ENCODE measurements around the gene PCDH15. TPM values are rescaled to one million over a fixed set of nuclear protein-coding genes. Genes with fewer than 3 reads are reported as not detected.

Gene PCDH15
- total and polyA plus RNA-seq, 2 of the 4 experiments (the other 2 are of a cell fraction), result not detected

DNA sequence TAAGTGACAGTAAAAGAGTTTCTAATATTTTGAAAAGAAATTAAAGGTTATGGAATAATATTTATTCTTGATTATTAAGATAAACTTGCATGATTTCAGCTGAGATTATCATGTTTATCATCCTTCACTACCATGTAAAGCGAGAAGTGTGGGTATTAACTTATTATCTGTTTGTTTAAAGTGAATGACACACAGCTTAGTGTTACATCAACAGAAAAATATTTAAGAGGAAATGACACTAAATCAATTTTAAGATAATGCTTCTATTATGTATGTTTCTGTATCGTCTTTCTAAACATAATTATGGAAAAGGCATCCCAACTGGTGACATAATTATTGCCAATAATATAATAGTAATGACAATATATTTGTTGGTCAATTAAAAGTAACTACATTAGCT lies 213.1 kb downstream of the PCDH15 start:
- Histone ChIP-seq H4K91ac (ENCODE audit: insufficient read depth, low read depth, low read length) (no peak overlapping the region), H2BK5ac (ENCODE audit: low read depth, low read length, poor library complexity, severe bottlenecking) (no peak overlapping the region), H3K4me1 (ENCODE audit: control insufficient read depth, insufficient read depth, low read length) (no peaks in the 10 kb centered on the region), H3K27me3 (ENCODE audit: control insufficient read depth, insufficient read depth, low read length) (no peaks in the 10 kb centered on the region), H3K36me3 (ENCODE audit: control insufficient read depth, insufficient read depth, low read length) (no peaks in the 10 kb centered on the region), H2BK15ac (ENCODE audit: low read depth, low read length) (no peak overlapping the region), H3K23ac (ENCODE audit: low read depth, low read length) (no peak overlapping the region), H3K9me3 (ENCODE audit: control insufficient read depth, insufficient read depth, low read length) (no peaks in the 10 kb centered on the region), H3K9me1 (ENCODE audit: insufficient read depth, low read length) (no peaks in the 10 kb centered on the region), H3K9ac (ENCODE audit: low read depth, low read length) (no peak overlapping the region), H2AFZ (replicated peaks; ENCODE audit: low read length, poor library complexity) (no peak overlapping the region), H3K56ac (ENCODE audit: extremely low read depth, insufficient read depth, low read length) (no peak overlapping the region), H3K4ac (ENCODE audit: low read depth, low read length) (no peak overlapping the region), H4K5ac (ENCODE audit: low read depth, low read length) (no peak overlapping the region), H3K4me3 (ENCODE audit: insufficient read depth, low read depth, low read length) (no peak overlapping the region), H4K8ac (ENCODE audit: low read depth in 2 of 2, low read length in 2 of 2) (no peak overlapping the region), H3K79me1 (ENCODE audit: low read depth in 1 of 2, low read length in 2 of 2) (no peaks in the 10 kb centered on the region), H2AK9ac (replicated peaks; ENCODE audit: low read depth, low read length, poor library complexity) (no peak overlapping the region), H2AK5ac (ENCODE audit: low read depth, low read length) (no peak overlapping the region), H2BK20ac (ENCODE audit: low read depth, low read length) (no peak overlapping the region), H3K18ac (ENCODE audit: low read depth, low read length) (no peak overlapping the region), H3K4me2 (ENCODE audit: low read depth, low read length) (no peak overlapping the region), H3K14ac (replicated peaks; ENCODE audit: low read depth, low read length) (no peak overlapping the region), H3K27ac (ENCODE audit: insufficient read depth, low read length) (no peak overlapping the region), H4K20me1 (ENCODE audit: insufficient read depth, low read length) (no peaks in the 10 kb centered on the region), H2BK120ac (ENCODE audit: low read depth, low read length) (no peak overlapping the region)
- TF ChIP-seq MAFK (IDR thresholded peaks at IDR 0.05; ENCODE audit: low read depth, low read length) (no peak), CEBPB (IDR thresholded peaks at IDR 0.05; ENCODE audit: low read depth, low read length) (no peak), CHD1 (IDR thresholded peaks at IDR 0.05; ENCODE audit: low read depth, low read length) (no peak), FOS (IDR thresholded peaks at IDR 0.05; ENCODE audit: low read depth, low read length) (no peak), MXI1 (IDR thresholded peaks at IDR 0.05; ENCODE audit: borderline replicate concordance, low read depth, low read length) (no peak), POLR2A (IDR thresholded peaks at IDR 0.05; ENCODE audit: low read depth, low read length) (no peak), RAD21 (IDR thresholded peaks at IDR 0.05; ENCODE audit: low read length) (no peak), MAZ (IDR thresholded peaks at IDR 0.05; ENCODE audit: borderline replicate concordance, low read depth, low read length) (no peak), RFX5 (IDR thresholded peaks at IDR 0.05; ENCODE audit: low read depth, low read length) (no peak), SMC3 (IDR thresholded peaks at IDR 0.05; ENCODE audit: low read depth, low read length) (no peak), NFE2L2 (IDR thresholded peaks at IDR 0.05; ENCODE audit: low read depth, low read length) (no peak), BHLHE40 (IDR thresholded peaks at IDR 0.05; ENCODE audit: low read depth, low read length) (no peak)
- TF ChIP-seq, protein P1, sequence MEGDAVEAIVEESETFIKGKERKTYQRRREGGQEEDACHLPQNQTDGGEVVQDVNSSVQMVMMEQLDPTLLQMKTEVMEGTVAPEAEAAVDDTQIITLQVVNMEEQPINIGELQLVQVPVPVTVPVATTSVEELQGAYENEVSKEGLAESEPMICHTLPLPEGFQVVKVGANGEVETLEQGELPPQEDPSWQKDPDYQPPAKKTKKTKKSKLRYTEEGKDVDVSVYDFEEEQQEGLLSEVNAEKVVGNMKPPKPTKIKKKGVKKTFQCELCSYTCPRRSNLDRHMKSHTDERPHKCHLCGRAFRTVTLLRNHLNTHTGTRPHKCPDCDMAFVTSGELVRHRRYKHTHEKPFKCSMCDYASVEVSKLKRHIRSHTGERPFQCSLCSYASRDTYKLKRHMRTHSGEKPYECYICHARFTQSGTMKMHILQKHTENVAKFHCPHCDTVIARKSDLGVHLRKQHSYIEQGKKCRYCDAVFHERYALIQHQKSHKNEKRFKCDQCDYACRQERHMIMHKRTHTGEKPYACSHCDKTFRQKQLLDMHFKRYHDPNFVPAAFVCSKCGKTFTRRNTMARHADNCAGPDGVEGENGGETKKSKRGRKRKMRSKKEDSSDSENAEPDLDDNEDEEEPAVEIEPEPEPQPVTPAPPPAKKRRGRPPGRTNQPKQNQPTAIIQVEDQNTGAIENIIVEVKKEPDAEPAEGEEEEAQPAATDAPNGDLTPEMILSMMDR (conservative IDR thresholded peaks at IDR 0.05; ENCODE audit: low read depth, low read length), result no peak
- TF ChIP-seq, protein P2, sequence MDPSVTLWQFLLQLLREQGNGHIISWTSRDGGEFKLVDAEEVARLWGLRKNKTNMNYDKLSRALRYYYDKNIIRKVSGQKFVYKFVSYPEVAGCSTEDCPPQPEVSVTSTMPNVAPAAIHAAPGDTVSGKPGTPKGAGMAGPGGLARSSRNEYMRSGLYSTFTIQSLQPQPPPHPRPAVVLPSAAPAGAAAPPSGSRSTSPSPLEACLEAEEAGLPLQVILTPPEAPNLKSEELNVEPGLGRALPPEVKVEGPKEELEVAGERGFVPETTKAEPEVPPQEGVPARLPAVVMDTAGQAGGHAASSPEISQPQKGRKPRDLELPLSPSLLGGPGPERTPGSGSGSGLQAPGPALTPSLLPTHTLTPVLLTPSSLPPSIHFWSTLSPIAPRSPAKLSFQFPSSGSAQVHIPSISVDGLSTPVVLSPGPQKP (IDR thresholded peaks at IDR 0.05; ENCODE audit: borderline replicate concordance, low read depth, low read length), result no peak
- BruUV-seq (replicated peaks), result no TSS peak
- CTCF ChIA-PET, result no interaction called here
- intact Hi-C loops (cut with micrococcal nuclease), result no loop called here
- no peak for ATAC-seq (ENCODE audit: low read depth)
- dilution Hi-C loops (cut with HindIII; ENCODE audit: low sequenced_read_pairs, unreplicated experiment), result no loop called here
- no CpG with 5 or more reads among the region's 2 CpGs for WGBS, 2 experiments (ENCODE audit: extremely low coverage in 2 of 2, insufficient read length in 1 of 2)
- POLR2A ChIA-PET (ENCODE audit: unreplicated experiment), result no interaction called here
- no peak for DNase-seq
- in situ Hi-C loops (cut with MboI; ENCODE audit: low sequenced_read_pairs), result no loop called here

All from IMR-90 (cell line).